DND-41 (cell line): Measurements from ENCODE around the gene WDFY3.

Source experiments
- EZH2 ChIP-seq: IDR thresholded peaks from 3 replicates; pipeline ENCODE4 v1.6.1; 2012; ENCODE audit warnings: borderline replicate concordance, low read depth, mild to moderate bottlenecking, moderate library complexity, low read length, inconsistent platforms; ENCODE audit not compliant: severe bottlenecking
- TF ChIP-seq, protein P1 (sequence below): IDR thresholded peaks from 2 replicates; pipeline ENCODE4 v1.5.1; 2012; ENCODE audit warnings: borderline replicate concordance, low read length, moderate library complexity, mild to moderate bottlenecking; ENCODE audit not compliant: poor library complexity, severe bottlenecking; ENCODE audit errors: extremely low read depth

DNA sequence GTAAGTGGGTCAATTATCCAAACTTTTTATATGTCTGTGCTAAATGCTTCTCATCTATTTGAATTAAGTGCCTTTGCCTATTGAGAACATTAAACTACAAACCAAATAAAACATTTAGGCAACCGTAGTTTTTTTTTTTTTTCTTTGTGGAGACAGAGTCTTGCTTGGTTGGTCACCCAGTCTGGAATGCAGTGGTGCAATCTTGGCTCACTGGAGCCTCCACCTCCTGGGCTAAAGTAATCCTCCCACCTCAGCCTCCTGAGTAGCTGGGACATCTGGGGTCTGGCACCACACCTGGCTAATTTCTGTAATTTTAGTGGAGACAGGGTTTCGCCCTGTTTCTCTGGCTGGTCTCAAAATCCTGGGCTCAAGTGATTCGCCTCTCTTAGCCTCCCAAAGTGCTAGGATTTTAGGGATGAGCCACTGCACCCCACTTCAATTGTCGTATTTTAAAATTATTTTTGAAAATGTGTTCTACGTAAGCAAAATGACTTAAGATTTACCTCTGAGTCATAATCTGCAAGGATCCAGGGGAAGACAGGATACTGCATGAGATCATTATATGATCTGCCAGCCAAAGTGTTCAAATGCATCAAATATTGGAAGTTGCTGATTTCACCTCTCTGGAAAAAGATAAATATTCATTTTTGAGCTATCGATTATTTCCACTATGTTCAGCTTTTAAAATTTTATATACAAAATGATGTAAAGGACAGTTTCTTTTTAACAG lies 257.9 kb downstream of the WDFY3 start:
- TF ChIP-seq, protein P1, sequence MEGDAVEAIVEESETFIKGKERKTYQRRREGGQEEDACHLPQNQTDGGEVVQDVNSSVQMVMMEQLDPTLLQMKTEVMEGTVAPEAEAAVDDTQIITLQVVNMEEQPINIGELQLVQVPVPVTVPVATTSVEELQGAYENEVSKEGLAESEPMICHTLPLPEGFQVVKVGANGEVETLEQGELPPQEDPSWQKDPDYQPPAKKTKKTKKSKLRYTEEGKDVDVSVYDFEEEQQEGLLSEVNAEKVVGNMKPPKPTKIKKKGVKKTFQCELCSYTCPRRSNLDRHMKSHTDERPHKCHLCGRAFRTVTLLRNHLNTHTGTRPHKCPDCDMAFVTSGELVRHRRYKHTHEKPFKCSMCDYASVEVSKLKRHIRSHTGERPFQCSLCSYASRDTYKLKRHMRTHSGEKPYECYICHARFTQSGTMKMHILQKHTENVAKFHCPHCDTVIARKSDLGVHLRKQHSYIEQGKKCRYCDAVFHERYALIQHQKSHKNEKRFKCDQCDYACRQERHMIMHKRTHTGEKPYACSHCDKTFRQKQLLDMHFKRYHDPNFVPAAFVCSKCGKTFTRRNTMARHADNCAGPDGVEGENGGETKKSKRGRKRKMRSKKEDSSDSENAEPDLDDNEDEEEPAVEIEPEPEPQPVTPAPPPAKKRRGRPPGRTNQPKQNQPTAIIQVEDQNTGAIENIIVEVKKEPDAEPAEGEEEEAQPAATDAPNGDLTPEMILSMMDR = no peak
- TF ChIP-seq EZH2 = no peak
